SK-N-SH (cell line): ENCODE data around the gene ABCG5.
A peak's percentile ranks its signal among the peaks of the same experiment; 100 is the strongest.

ENCODE experiments used
- ELF1 ChIP-seq: IDR thresholded peaks from 2 replicates; pipeline ENCODE4 v1.4.0; 2012
- EP300 ChIP-seq, 2 experiments: IDR thresholded peaks; 2 replicates each; pipeline versions ENCODE4 v1.4.0 to v1.6.1; 2012; ENCODE audit warnings: borderline replicate concordance in 1 of 2, low read depth in 1 of 2, low read length in 1 of 2
- EZH2phosphoT487 ChIP-seq: fragments of 200-600 bp; sonication (generic); IDR thresholded peaks from 2 replicates; pipeline ENCODE4 v1.6.1; 2017; ENCODE audit warnings: low read depth, mixed run types, mild to moderate bottlenecking, antibody characterized with exemption, moderate library complexity, borderline replicate concordance
- FOXM1 ChIP-seq: IDR thresholded peaks from 2 replicates; pipeline ENCODE4 v1.4.0; 2012; ENCODE audit warnings: low read depth, mild to moderate bottlenecking
- PBX3 ChIP-seq: IDR thresholded peaks from 2 replicates; pipeline ENCODE4; 2012
- POLR2AphosphoS5 ChIP-seq: IDR thresholded peaks from 2 replicates; pipeline ENCODE4 v1.6.1; 2012; ENCODE audit warnings: low read depth, low read length
- SMC3 ChIP-seq: IDR thresholded peaks from 2 replicates; pipeline ENCODE4 v1.6.1; 2012; ENCODE audit warnings: low read depth, low read length, improper control_type of control experiment
- TAF1 ChIP-seq: IDR thresholded peaks from 2 replicates; pipeline ENCODE4 v1.6.1; 2012; ENCODE audit warnings: low read depth, mild to moderate bottlenecking, low read length, moderate library complexity, borderline replicate concordance
- YY1 ChIP-seq: IDR thresholded peaks from 2 replicates; pipeline ENCODE4 v1.4.0; 2012; ENCODE audit warnings: low read depth, mild to moderate bottlenecking
- ZBTB33 ChIP-seq: IDR thresholded peaks from 2 replicates; pipeline ENCODE4 v1.4.0; 2012; ENCODE audit warnings: low read depth, borderline replicate concordance
- TF ChIP-seq, protein P1 (sequence below): fragments of 200-600 bp; sonication (generic); IDR thresholded peaks from 2 replicates; pipeline ENCODE4 v1.6.1; 2017; ENCODE audit warnings: antibody characterized with exemption, mild to moderate bottlenecking, moderate library complexity
- TF ChIP-seq, protein P2 (sequence below): IDR thresholded peaks from 2 replicates; pipeline ENCODE4 v1.4.0; 2012; ENCODE audit warnings: low read depth

DNA sequence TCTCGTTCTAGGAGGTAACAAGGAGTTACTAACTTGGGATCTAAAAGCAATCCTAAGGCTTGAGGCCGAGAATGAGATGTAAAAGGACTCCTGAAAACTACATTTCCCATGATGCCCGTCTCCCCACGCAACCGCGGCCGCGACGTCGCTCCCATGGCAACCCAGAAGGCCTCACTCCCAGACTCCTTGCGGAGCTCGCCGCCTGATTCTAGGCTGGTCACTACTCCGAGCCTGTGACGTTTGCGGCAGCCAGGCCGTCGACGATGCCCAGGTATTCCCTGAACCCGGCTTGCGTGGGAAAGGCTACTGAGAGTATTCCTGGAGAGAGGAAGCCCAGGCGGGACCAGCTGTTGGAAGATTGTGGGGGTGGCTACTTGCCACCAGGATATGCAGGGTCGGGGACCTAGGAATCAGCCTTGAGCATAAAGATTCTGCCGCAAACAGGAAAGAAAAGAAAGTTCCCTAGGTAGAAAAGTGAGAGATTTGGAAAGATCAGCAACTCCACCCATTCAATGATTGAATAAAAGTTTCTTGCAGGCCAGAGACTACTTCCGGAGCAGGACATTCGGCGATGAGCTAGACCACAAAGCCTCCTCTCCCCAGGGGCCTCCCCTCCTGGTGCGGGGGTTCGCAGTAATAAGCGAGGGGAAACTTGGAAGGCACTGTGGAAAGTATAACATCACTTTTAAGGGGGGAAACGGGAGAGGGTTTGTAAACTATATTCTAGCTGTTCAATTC is 64.6 kb downstream of the ABCG5 start, which contains the start of gene DYNC2LI1:
- TF ChIP-seq, protein P1, sequence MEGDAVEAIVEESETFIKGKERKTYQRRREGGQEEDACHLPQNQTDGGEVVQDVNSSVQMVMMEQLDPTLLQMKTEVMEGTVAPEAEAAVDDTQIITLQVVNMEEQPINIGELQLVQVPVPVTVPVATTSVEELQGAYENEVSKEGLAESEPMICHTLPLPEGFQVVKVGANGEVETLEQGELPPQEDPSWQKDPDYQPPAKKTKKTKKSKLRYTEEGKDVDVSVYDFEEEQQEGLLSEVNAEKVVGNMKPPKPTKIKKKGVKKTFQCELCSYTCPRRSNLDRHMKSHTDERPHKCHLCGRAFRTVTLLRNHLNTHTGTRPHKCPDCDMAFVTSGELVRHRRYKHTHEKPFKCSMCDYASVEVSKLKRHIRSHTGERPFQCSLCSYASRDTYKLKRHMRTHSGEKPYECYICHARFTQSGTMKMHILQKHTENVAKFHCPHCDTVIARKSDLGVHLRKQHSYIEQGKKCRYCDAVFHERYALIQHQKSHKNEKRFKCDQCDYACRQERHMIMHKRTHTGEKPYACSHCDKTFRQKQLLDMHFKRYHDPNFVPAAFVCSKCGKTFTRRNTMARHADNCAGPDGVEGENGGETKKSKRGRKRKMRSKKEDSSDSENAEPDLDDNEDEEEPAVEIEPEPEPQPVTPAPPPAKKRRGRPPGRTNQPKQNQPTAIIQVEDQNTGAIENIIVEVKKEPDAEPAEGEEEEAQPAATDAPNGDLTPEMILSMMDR: no peak
- TF ChIP-seq ELF1 (peak; percentile 42), EZH2phosphoT487 (no peak), EP300 (IDR thresholded peaks at IDR 0.05; ENCODE audit: borderline replicate concordance in 1 of 2, low read depth in 1 of 2, low read length in 1 of 2) (no peak), SMC3 (no peak), POLR2AphosphoS5 (peak; percentile 93), YY1 (no peak; the same call in 1 of the 2 replicates), ZBTB33 (no peak), FOXM1 (no peak), PBX3 (no peak; the same call in 1 of the 2 replicates), TAF1 (peak; percentile 76; the same call in 1 of the 2 replicates)
- TF ChIP-seq, protein P2, sequence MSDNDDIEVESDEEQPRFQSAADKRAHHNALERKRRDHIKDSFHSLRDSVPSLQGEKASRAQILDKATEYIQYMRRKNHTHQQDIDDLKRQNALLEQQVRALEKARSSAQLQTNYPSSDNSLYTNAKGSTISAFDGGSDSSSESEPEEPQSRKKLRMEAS: peak; percentile 91
